ENCODE data around the gene ADRA2B. TPM values are rescaled to one million over a fixed set of nuclear protein-coding genes. Genes with fewer than 3 reads are reported as not detected.

ADRA2B gene
- total RNA-seq, 4 donors from 2014 or later = 0.42 to 2.4 (median 0.97) TPM

DNA sequence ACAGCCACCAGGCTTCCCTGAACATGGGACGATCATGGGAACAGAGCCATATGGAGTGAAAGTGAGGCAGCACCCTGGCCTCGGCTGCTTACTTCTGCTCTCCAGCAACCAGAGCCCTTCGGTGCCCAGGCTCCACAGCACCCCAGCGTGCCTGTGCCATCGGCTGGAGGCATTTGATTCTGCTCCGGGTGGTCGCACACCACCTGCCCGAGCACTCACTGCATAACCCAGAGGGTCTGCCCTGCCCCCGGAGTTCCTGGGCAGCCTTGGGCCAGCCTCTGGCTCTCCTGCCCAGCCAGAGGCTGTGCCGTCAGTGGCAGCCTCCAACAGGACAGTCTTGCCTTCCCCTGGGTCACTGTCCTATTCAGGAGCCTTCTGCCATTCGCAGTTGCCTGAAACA is 18.1 kb upstream of the ADRA2B start:
- intact Hi-C loops (cut with DNase I; ENCODE audit: low total_unique reads) = no loop called here
- no peak overlapping the region for H3K4me3 ChIP-seq (ENCODE audit: low read depth, poor library complexity, severe bottlenecking)
- TF ChIP-seq, protein P1, sequence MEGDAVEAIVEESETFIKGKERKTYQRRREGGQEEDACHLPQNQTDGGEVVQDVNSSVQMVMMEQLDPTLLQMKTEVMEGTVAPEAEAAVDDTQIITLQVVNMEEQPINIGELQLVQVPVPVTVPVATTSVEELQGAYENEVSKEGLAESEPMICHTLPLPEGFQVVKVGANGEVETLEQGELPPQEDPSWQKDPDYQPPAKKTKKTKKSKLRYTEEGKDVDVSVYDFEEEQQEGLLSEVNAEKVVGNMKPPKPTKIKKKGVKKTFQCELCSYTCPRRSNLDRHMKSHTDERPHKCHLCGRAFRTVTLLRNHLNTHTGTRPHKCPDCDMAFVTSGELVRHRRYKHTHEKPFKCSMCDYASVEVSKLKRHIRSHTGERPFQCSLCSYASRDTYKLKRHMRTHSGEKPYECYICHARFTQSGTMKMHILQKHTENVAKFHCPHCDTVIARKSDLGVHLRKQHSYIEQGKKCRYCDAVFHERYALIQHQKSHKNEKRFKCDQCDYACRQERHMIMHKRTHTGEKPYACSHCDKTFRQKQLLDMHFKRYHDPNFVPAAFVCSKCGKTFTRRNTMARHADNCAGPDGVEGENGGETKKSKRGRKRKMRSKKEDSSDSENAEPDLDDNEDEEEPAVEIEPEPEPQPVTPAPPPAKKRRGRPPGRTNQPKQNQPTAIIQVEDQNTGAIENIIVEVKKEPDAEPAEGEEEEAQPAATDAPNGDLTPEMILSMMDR (IDR thresholded peaks at IDR 0.05) = no peak
- TF ChIP-seq POLR2A (IDR thresholded peaks at IDR 0.05) = no peak
- no peak for DNase-seq (ENCODE audit: low spot score in 2 of 2)
- WGBS, 2 donors = 87% methylated on average over 10 to 11 of the region's 11 CpGs

DNA sequence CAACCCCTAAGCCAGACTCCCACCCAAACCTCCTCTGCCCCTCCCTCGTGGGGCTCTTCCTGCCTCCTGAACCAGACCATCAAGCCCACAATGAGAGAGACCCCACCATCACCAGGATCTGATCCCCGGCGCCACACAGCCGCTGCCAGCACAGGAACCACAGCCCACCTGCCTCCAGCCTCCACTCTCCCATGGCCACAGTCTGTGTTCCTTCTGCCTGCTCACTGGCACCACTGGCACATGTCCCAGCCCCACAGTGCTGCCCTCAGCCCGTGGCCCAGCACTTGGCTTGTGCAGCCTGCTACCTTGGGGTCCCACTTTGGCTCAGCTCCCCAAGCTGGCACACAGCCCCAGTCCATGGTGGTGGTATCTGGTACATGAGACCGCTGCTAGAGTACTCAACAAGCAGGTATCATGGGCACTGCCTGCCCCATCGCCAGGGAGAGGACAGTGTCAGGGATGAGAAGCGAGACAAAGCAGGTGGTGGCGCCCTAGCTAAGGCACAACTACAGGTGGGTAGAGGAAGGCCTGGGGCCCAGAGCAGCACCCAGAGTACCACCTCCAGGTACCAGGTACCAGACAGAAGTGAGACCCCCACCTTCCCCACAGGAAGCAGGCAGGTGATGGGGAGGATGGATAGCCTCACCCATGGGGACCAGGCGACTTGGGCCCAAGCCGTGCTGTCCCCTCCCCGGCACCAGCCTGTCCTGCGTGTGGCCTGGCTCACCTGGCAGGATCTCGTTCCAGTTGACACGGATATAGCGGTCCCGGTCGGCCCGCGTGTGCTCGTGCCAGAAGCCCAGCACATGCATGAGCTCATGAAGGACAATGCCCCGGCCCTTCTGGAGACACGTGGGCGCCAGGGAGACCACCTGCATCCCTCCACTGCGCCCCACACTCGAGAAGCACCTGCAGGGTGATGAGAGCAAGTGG is 15.7 kb upstream of the ADRA2B start:
- 90 to 92% methylated on average over 24 to 26 of the region's 26 CpGs for whole genome bisulfite sequencing, 2 donors
- intact Hi-C loops (cut with DNase I; ENCODE audit: low total_unique reads) = no loop called here
- DNase-seq (ENCODE audit: low spot score in 2 of 2) = no peak
- no peak overlapping the region for H3K4me3 ChIP-seq (ENCODE audit: low read depth, poor library complexity, severe bottlenecking)
- no peak for TF ChIP-seq POLR2A (IDR thresholded peaks at IDR 0.05)
- TF ChIP-seq, protein P1 (IDR thresholded peaks at IDR 0.05) = no peak

DNA sequence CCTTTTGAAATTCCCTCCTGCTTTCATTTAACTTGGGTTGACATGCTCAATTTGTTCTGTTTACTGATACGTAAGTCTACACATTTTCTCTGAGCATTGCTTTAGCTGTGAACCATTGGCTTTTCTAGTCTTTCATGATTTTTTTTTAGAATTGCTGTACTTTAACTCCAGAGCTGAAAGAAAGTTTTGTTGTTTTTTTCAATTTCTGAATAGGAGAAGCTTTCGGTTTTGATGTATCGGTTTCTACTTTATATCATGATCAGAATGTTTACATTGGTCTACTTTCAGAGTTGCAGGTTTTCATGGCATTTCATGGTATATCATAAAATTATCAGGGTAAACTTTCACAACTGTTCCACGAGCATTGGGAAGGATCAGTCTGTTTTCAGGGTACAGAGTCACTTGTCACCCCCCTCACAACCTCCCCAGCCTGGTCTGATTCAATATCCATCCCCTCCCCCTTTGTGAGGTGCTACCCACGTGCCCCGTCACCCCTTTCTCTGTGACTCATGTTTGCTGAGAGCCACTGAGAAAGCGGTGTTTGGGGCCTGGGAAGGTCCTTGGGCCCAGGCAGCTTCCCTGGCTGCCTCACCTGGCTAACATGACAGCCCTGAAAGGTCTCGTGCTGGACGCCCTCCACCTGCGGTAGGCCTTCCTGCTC is 14.9 kb upstream of the ADRA2B start:
- no peak for TF ChIP-seq POLR2A (IDR thresholded peaks at IDR 0.05)
- TF ChIP-seq, protein P1 (IDR thresholded peaks at IDR 0.05) = no peak
- DNase-seq (ENCODE audit: low spot score in 2 of 2) = no peak
- 86 to 87% methylated on average over 10 of the region's 10 CpGs for WGBS, 2 donors
- intact Hi-C loops (cut with DNase I; ENCODE audit: low total_unique reads) = no loop called here
- no peak overlapping the region for H3K4me3 ChIP-seq (ENCODE audit: low read depth, poor library complexity, severe bottlenecking)

DNA sequence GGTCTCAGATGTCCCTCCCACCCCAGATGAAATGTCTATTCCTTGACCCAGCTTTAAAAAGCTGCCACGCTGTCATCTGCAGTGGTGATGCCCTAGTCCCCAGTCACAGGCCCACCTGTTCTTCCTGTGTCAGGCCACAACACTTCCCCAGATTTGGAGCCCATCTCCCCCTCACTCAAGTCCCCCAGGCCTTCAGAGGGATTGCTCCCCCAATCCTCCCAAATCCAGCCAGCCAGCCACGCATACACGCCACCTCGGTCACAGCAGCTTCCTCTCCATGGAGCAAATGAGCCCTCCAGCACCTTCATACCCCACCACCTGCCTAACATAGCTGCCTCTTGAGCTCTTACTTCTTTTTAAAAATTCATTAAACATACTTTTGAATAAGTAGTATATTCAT is 14.1 kb upstream of the ADRA2B start:
- intact Hi-C loops (cut with DNase I; ENCODE audit: low total_unique reads) = no loop called here
- TF ChIP-seq, protein P1 (IDR thresholded peaks at IDR 0.05) = no peak
- TF ChIP-seq POLR2A (IDR thresholded peaks at IDR 0.05) = no peak
- no peak for DNase-seq (ENCODE audit: low spot score in 2 of 2)
- H3K4me3 ChIP-seq (ENCODE audit: low read depth, poor library complexity, severe bottlenecking) = no peak overlapping the region
- 90 to 94% methylated on average over 4 of the region's 4 CpGs for WGBS, 2 donors

DNA sequence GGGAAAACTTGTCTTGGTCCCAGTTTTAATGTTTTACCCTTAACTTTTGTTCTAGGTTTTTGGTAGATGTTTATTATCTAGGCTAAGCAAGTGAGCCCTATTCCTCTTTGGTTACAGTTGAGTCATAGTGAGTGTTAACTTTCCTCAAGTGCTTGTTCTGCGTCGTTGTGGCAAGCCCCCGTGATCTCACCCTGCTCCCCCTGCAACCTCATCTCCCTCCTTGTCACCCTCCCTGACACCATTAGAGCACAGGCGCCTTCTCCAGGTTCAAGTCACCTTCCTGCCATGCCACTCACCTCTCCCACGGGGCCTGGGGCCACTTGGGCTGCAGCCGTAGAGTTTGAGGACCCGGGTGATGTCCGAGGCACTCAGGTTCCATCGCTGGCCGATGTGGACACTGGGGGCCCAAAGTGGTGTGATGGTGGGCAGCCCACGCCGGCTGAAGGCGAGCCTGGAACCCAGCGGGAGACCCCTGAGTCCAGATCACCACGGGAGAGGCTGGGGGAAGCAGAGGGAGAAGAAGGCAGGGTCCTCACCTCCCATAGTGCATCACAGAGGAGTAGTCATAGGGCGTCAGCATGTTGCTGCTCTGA is 13.3 kb upstream of the ADRA2B start:
- 81 to 89% methylated on average over 16 of the region's 16 CpGs for WGBS, 2 donors
- DNase-seq (ENCODE audit: low spot score in 2 of 2) = no peak
- H3K4me3 ChIP-seq (ENCODE audit: low read depth, poor library complexity, severe bottlenecking) = no peak overlapping the region
- intact Hi-C loops (cut with DNase I; ENCODE audit: low total_unique reads) = no loop called here
- no peak for TF ChIP-seq POLR2A (IDR thresholded peaks at IDR 0.05)
- TF ChIP-seq, protein P1 (IDR thresholded peaks at IDR 0.05) = no peak

All from lower leg skin (tissue), 4 donors.